T-cell (primary cell): ENCODE results near the gene KDM5C. TPM values are rescaled to one million over a fixed set of nuclear protein-coding genes. Genes with fewer than 3 reads are reported as not detected.

ENCODE experiments used
- ATAC-seq, 4 experiments: fragments of 200-7000 bp in 3 of 4; fragments of 150-1000 bp in 1 of 4; cut with Tn5 transposase; replicated peaks in 1 of 4; 1 replicate in 3 of 4; 2 replicates in 1 of 4; pipeline ENCODE4 v1.10.0; 2021; ENCODE audit warnings: moderate library complexity in 3 of 4, mild to moderate bottlenecking in 2 of 4, moderate number of reproducible peaks in 1 of 4
- CTCF ChIA-PET, 2 donors: fragments of 300-600 bp; sonication (Branson Sonifier 250); formaldehyde crosslinking; loops; one replicate each; lab custom pipeline; 2022; ENCODE audit warnings: antibody characterized with exemption in 2 of 2; lab: Charles Lee
- POLR2A ChIA-PET, 2 donors: fragments of 300-600 bp; sonication (Branson Sonifier 250); formaldehyde crosslinking; loops; one replicate each; lab custom pipeline; 2022; ENCODE audit warnings: antibody characterized with exemption in 2 of 2; lab: Charles Lee
- DNase-seq, 35 experiments: peaks; one replicate each; pipeline versions ENCODE4 v3.0.0 to v3.0.0-alpha.2; 2013 to 2023
- H3K27ac ChIP-seq: one replicate; pipeline ENCODE4 v1.5.1; 2013; ENCODE audit warnings: low read length
- H3K27me3 ChIP-seq, 2 experiments: replicated peaks in 1 of 2; 1 replicate in 1 of 2; 2 replicates in 1 of 2; pipeline versions ENCODE4 v1.6.1 to v1.7.0; 2013; ENCODE audit warnings: low read length in 1 of 2, mixed read lengths in 1 of 2; ENCODE audit not compliant: control insufficient read depth in 2 of 2, insufficient read depth in 2 of 2; ENCODE audit errors: extremely low read depth in 1 of 2
- H3K36me3 ChIP-seq, 2 donors: 1 replicate in 1 of 2; 2 replicates in 1 of 2; pipeline versions ENCODE4 v1.6.1 to v1.7.0; 2013; ENCODE audit warnings: low read length in 1 of 2; ENCODE audit not compliant: control insufficient read depth in 2 of 2, insufficient read depth in 1 of 2; ENCODE audit errors: extremely low read depth in 1 of 2
- H3K4me1 ChIP-seq, 2 experiments: 1 replicate in 1 of 2; 2 replicates in 1 of 2; pipeline versions ENCODE4 v1.6.1 to v1.7.0; 2013; ENCODE audit warnings: low read length in 2 of 2, mixed read lengths in 1 of 2; ENCODE audit not compliant: insufficient read depth in 2 of 2, control insufficient read depth in 1 of 2; ENCODE audit errors: extremely low read depth in 1 of 2
- H3K4me3 ChIP-seq, 2 donors: 1 replicate in 1 of 2; 2 replicates in 1 of 2; pipeline versions ENCODE4 v1.5.1 to v1.7.0; 2013; ENCODE audit warnings: mild to moderate bottlenecking in 2 of 2, low read length in 1 of 2, moderate library complexity in 1 of 2; ENCODE audit not compliant: control insufficient read depth in 1 of 2; ENCODE audit errors: extremely low read depth in 1 of 2
- H3K9me3 ChIP-seq: 2 replicates; pipeline ENCODE4 v1.7.0; 2013
- H3K27ac Mint-ChIP-seq, 2 donors: one replicate each; pipeline ENCODE4 v1.8.0; 2020 to 2021; ENCODE audit warnings: mild to moderate bottlenecking in 2 of 2, mixed read lengths in 2 of 2
- H3K27me3 Mint-ChIP-seq, 2 donors: one replicate each; pipeline ENCODE4 v1.8.0; 2021 to 2022; ENCODE audit warnings: mixed read lengths in 2 of 2
- H3K36me3 Mint-ChIP-seq: one replicate; pipeline ENCODE4 v1.8.0; 2021; ENCODE audit warnings: mixed read lengths
- H3K4me1 Mint-ChIP-seq, 3 donors: one replicate each; pipeline ENCODE4 v1.8.0; 2020 to 2022; ENCODE audit warnings: mixed read lengths in 3 of 3, mild to moderate bottlenecking in 1 of 3
- H3K4me3 Mint-ChIP-seq, 3 donors: one replicate each; pipeline ENCODE4 v1.8.0; 2020 to 2022; ENCODE audit warnings: mild to moderate bottlenecking in 3 of 3, mixed read lengths in 3 of 3, moderate library complexity in 3 of 3
- H3K9me3 Mint-ChIP-seq, 3 donors: one replicate each; pipeline ENCODE4 v1.8.0; 2020 to 2022; ENCODE audit warnings: mixed read lengths in 3 of 3
- WGBS: methylation state at CpG from one replicate; pipeline ENCODE4 v1.1.5; 2013; ENCODE audit warnings: missing lambda C conversion rate; ENCODE audit not compliant: insufficient coverage; 5-methylcytosine and 5-hydroxymethylcytosine counted together
- total RNA-seq, 35 experiments: library from RNA in 6 of 35; stranded (reverse) in 6 of 35; fragments of 120-200 nt in 1 of 35; gene quantifications; one replicate each; pipeline versions ENCODE4 v1.2.1 to v1.2.4 and lab custom pipeline; 2013 to 2026

KDM5C gene
- total RNA-seq, 5 donors from 2014 or later (not counting 1 experiment from before 2014, with no cell fraction given), result 130 to 329 (median 197) TPM

DNA sequence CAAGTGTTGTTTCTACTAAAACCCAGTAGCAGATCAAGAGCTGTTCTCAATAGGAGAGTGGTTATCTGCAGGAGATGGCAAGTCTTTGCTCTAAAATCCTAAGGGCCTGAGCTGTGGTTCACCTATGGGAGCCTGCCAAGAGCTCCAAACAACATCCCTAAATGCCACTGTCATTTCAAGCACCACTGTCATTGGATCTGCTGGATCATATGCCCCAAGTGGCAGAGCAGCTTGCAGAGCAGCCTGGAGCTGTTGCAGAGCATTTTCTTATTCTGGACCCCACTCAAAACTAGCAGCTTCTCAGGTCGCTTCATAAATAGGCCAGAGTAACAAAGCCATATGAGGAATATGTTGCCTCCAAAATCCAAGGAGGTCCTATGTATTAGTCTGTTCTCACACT lies 71.4 kb downstream of the KDM5C start:
- Histone ChIP-seq H3K9me3 (no peaks in the 10 kb centered on the region), H3K27ac (no peak overlapping the region), H3K27me3 (no peaks in the 10 kb centered on the region), H3K4me1 (no peaks in the 10 kb centered on the region), H3K4me3 (no peak overlapping the region), H3K36me3 (no peaks in the 10 kb centered on the region)
- no peaks in the 10 kb centered on the region for H3K4me1 Mint-ChIP-seq
- POLR2A ChIA-PET, result no interaction called here
- no peak overlapping the region for H3K27ac Mint-ChIP-seq
- peaks cover 6% of the 10 kb centered on the region for H3K36me3 Mint-ChIP-seq
- no peak for DNase-seq
- no peak overlapping the region for H3K4me3 Mint-ChIP-seq
- CTCF ChIA-PET, result no interaction called here
- no peaks in the 10 kb centered on the region for H3K9me3 Mint-ChIP-seq
- H3K27me3 Mint-ChIP-seq, result no peaks in the 10 kb centered on the region
- ATAC-seq, result no peak
- WGBS, result no CpG with 5 or more reads among the region's 1 CpG

Other genes starting within 250 kb of the KDM5C start
- under 1 TPM in 4 of 5 donors, not detected in 1; 0.12 to 0.50 (median 0.17) TPM for gene GPR173, start 176.4 kb downstream of the KDM5C start, total RNA-seq
- 100 to 1,000 TPM; 126 to 253 (median 141) TPM for gene TSPYL2, start 142.8 kb downstream of the KDM5C start, total RNA-seq
- gene KANTR, start 131.1 kb downstream of the KDM5C start, total RNA-seq, result 10 to 100 TPM; 14.9 to 21.2 (median 17.0) TPM
- 1 to 10 TPM; 1.2 to 2.0 (median 1.4) TPM for gene IQSEC2, start 56.4 kb upstream of the KDM5C start, total RNA-seq
- 10 to 100 TPM; 46.8 to 73.0 (median 66.0) TPM for gene SMC1A, start 197.4 kb upstream of the KDM5C start, total RNA-seq
- gene RIBC1, start 197.7 kb upstream of the KDM5C start, total RNA-seq, result 1 to 10 TPM; 1.5 to 2.7 (median 2.1) TPM
- gene HSD17B10, start 209.2 kb upstream of the KDM5C start, total RNA-seq, result 10 to 100 TPM; 36.6 to 60.0 (median 43.3) TPM